GM12872 (cell line): Measurements from ENCODE around the gene TCERG1L.

Experiments used
- TF ChIP-seq, protein P1 (sequence below): IDR thresholded peaks from 3 replicates; pipeline ENCODE4 v1.5.1; 2011; ENCODE audit warnings: low read depth, mild to moderate bottlenecking, low read length, moderate library complexity; ENCODE audit not compliant: insufficient read depth

Gene TCERG1L

GRCh38 chr10:131214521-131215244 is 96.8 kb downstream of the TCERG1L start:
- TF ChIP-seq, protein P1, sequence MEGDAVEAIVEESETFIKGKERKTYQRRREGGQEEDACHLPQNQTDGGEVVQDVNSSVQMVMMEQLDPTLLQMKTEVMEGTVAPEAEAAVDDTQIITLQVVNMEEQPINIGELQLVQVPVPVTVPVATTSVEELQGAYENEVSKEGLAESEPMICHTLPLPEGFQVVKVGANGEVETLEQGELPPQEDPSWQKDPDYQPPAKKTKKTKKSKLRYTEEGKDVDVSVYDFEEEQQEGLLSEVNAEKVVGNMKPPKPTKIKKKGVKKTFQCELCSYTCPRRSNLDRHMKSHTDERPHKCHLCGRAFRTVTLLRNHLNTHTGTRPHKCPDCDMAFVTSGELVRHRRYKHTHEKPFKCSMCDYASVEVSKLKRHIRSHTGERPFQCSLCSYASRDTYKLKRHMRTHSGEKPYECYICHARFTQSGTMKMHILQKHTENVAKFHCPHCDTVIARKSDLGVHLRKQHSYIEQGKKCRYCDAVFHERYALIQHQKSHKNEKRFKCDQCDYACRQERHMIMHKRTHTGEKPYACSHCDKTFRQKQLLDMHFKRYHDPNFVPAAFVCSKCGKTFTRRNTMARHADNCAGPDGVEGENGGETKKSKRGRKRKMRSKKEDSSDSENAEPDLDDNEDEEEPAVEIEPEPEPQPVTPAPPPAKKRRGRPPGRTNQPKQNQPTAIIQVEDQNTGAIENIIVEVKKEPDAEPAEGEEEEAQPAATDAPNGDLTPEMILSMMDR: no peak

- TF ChIP-seq, protein P1: no peak
Observed at GRCh38 chr10:131213741-131214505, 97.6 kb downstream of the TCERG1L start.

DNA sequence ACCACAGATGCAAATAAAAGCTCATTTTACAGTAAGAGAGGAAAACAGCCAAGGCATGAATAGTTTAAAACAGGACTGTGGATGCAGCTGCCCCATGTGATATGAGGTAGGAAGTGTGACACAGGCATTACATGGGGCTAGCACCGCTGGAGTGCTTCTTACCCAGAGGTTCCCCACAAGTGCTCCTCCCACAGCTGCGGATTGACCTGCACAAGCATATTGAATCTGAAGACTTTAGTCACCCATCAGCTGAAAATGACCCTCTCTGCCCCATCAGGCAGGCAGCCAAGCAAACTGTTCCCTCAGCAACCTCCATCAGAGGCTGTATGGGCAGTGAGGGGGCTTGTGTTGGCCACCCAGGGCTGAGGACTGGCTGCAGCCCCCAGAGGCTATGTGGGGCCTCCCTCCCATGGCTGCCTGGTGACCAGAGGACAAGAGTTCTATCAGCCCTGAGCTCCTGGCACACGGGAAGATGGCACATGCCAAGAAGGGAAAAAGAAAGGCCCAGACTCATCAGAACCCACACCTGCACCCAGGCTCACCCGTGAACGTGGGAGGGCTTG is 98.7 kb downstream of the TCERG1L start:
- TF ChIP-seq, protein P1: no peak

GRCh38 chr10:131211965-131212619 is 99.4 kb downstream of the TCERG1L start:
- TF ChIP-seq, protein P1: no peak

- TF ChIP-seq, protein P1: no peak
Observed at GRCh38 chr10:131211559-131211958, 100.0 kb downstream of the TCERG1L start.

- TF ChIP-seq, protein P1: no peak
Observed at GRCh38 chr10:131211146-131211545, 100.4 kb downstream of the TCERG1L start.

- TF ChIP-seq, protein P1: no peak
Observed at GRCh38 chr10:131210181-131210580, 101.3 kb downstream of the TCERG1L start.
